Activated effector memory CD4-positive, alpha-beta T cell treated with anti-CD3 and anti-CD28 coated beads, Interleukin-2, amount 50 U/mL, for 16 hours (primary cell): ENCODE results near the gene CACNA2D1.
"Not testable (repeated sequence)": the region's sequence is repeated elsewhere in the genome, so short reads cannot be mapped to it uniquely, and the experiment has no call there.

Experiments
- DNase-seq: peaks from one replicate; pipeline ENCODE4 v3.0.0-alpha.2; 2020

The CACNA2D1 gene

GRCh38 chr7:82158327-82158726, 285.2 kb downstream of the CACNA2D1 start:
- DNase-seq = no peak

- no peak for DNase-seq
Measured at GRCh38 chr7:82156893-82157292, 286.7 kb downstream of the CACNA2D1 start.

- DNase-seq = no peak
Measured at GRCh38 chr7:82156168-82156567, 287.4 kb downstream of the CACNA2D1 start.

- DNase-seq = no peak
Measured at GRCh38 chr7:82154728-82155127, 288.8 kb downstream of the CACNA2D1 start.

GRCh38 chr7:82153776-82154175, 289.8 kb downstream of the CACNA2D1 start:
- no peak for DNase-seq

- DNase-seq = no peak
Measured at GRCh38 chr7:82152858-82153257, 290.7 kb downstream of the CACNA2D1 start.

GRCh38 chr7:82146491-82146890, 297.1 kb downstream of the CACNA2D1 start:
- DNase-seq = no peak

GRCh38 chr7:82142263-82142864, 301.2 kb downstream of the CACNA2D1 start:
- no peak for DNase-seq

- no peak for DNase-seq
Measured at GRCh38 chr7:82141427-82141826, 302.1 kb downstream of the CACNA2D1 start.

GRCh38 chr7:82140608-82141007, 303.0 kb downstream of the CACNA2D1 start:
- DNase-seq = not testable (repeated sequence)

GRCh38 chr7:82131215-82131614, 312.4 kb downstream of the CACNA2D1 start:
- no peak for DNase-seq

GRCh38 chr7:82129091-82129490, 314.5 kb downstream of the CACNA2D1 start:
- no peak for DNase-seq

GRCh38 chr7:82128546-82128945, 315.0 kb downstream of the CACNA2D1 start:
- DNase-seq = no peak

GRCh38 chr7:82126576-82126975, 317.0 kb downstream of the CACNA2D1 start:
- no peak for DNase-seq

- DNase-seq = no peak
Measured at GRCh38 chr7:82124445-82124844, 319.1 kb downstream of the CACNA2D1 start.

GRCh38 chr7:82122275-82122674, 321.3 kb downstream of the CACNA2D1 start:
- no peak for DNase-seq

GRCh38 chr7:82114237-82114636, 329.3 kb downstream of the CACNA2D1 start:
- DNase-seq = no peak

- DNase-seq = no peak
Measured at GRCh38 chr7:82110146-82110840, 333.3 kb downstream of the CACNA2D1 start.

- DNase-seq = no peak
Measured at GRCh38 chr7:82109288-82109687, 334.3 kb downstream of the CACNA2D1 start.

GRCh38 chr7:82106201-82106600, 337.4 kb downstream of the CACNA2D1 start:
- DNase-seq = no peak

GRCh38 chr7:82105463-82105862, 338.1 kb downstream of the CACNA2D1 start:
- no peak for DNase-seq

GRCh38 chr7:82098414-82098813, 345.2 kb downstream of the CACNA2D1 start:
- no peak for DNase-seq

GRCh38 chr7:82091126-82091684, 352.4 kb downstream of the CACNA2D1 start:
- DNase-seq = no peak

- no peak for DNase-seq
Measured at GRCh38 chr7:82087099-82087498, 356.5 kb downstream of the CACNA2D1 start.

GRCh38 chr7:82085116-82085515, 358.5 kb downstream of the CACNA2D1 start:
- no peak for DNase-seq
